HEK293 (cell line): ENCODE results near the gene SNUPN.

Experiments
- CTCF ChIA-PET: fragments of 350-600 bp; formaldehyde crosslinking; extraction: SDS; loops from one replicate; lab custom pipeline; 2021; ENCODE audit warnings: antibody characterized with exemption; lab: Yijun Ruan, JAX
- POLR2A ChIA-PET: fragments of 300-600 bp; formaldehyde crosslinking; extraction: SDS; loops from one replicate; lab custom pipeline; 2020; ENCODE audit warnings: antibody characterized with exemption, inconsistent platforms; lab: Yijun Ruan, JAX
- H3K27ac ChIP-seq: fragments of 200-500 bp; sonication (Bioruptor generic); 2 replicates; pipeline ENCODE4 v1.5.1; 2014; ENCODE audit warnings: low read depth, low read length, control low read depth, inconsistent platforms; ENCODE audit errors: extremely low read depth
- H3K36me3 ChIP-seq, 2 experiments: fragments of 200-500 bp in 1 of 2; sonication (Bioruptor generic) in 1 of 2; 1 replicate in 1 of 2; 2 replicates in 1 of 2; pipeline ENCODE4 v1.5.1; 2014 to 2017; ENCODE audit warnings: inconsistent platforms in 2 of 2, low read length in 2 of 2; ENCODE audit not compliant: control insufficient read depth in 2 of 2, insufficient read depth in 1 of 2
- H3K4me1 ChIP-seq: fragments of 200-500 bp; sonication (Bioruptor generic); 2 replicates; pipeline ENCODE4 v1.5.1; 2014; ENCODE audit warnings: mild to moderate bottlenecking, low read length, inconsistent platforms; ENCODE audit not compliant: control insufficient read depth, insufficient read depth
- H3K4me3 ChIP-seq: 2 replicates; pipeline ENCODE4 v1.5.1; 2011; ENCODE audit warnings: low read depth, mild to moderate bottlenecking, control low read depth, low read length, moderate library complexity
- H3K9me3 ChIP-seq: fragments of 200-500 bp; sonication (Bioruptor generic); 2 replicates; pipeline ENCODE4 v1.5.1; 2014; ENCODE audit warnings: low read depth, low read length, inconsistent platforms; ENCODE audit not compliant: control insufficient read depth, insufficient read depth
- BCL11A ChIP-seq: fragments of 450-650 bp; formaldehyde crosslinking; IDR thresholded peaks from 2 replicates; pipeline ENCODE4 v1.5.1; 2016; ENCODE audit warnings: low read depth, missing biosample characterization, missing genetic modification characterization
- IKZF3 ChIP-seq: fragments of 450-650 bp; IDR thresholded peaks from 2 replicates; pipeline ENCODE4 v1.5.0; 2018; ENCODE audit warnings: missing biosample characterization, mild to moderate bottlenecking, missing genetic modification characterization, moderate library complexity
- KLF16 ChIP-seq: fragments of 450-650 bp; formaldehyde crosslinking; IDR thresholded peaks from 2 replicates; pipeline ENCODE4 v1.5.1; 2017; ENCODE audit warnings: missing biosample characterization, missing genetic modification characterization
- SALL2 ChIP-seq: fragments of 450-650 bp; formaldehyde crosslinking; IDR thresholded peaks from 2 replicates; pipeline ENCODE4 v1.5.0; 2017; ENCODE audit warnings: missing biosample characterization, mild to moderate bottlenecking, missing genetic modification characterization, borderline replicate concordance
- SETDB1 ChIP-seq: IDR thresholded peaks from one replicate; pipeline ENCODE4 v1.6.1; 2017; ENCODE audit warnings: mild to moderate bottlenecking, low read length, moderate library complexity, mixed read lengths; ENCODE audit not compliant: insufficient read length
- ZBTB21 ChIP-seq: fragments of 450-650 bp; formaldehyde crosslinking; IDR thresholded peaks from 2 replicates; pipeline ENCODE4 v1.5.1; 2017; ENCODE audit warnings: missing biosample characterization, missing genetic modification characterization
- ZBTB48 ChIP-seq: fragments of 450-650 bp; formaldehyde crosslinking; IDR thresholded peaks from 2 replicates; pipeline ENCODE4 v1.5.1; 2016; ENCODE audit warnings: missing biosample characterization, missing genetic modification characterization
- ZEB2 ChIP-seq: fragments of 450-650 bp; formaldehyde crosslinking; IDR thresholded peaks from 2 replicates; pipeline ENCODE4 v1.5.1; 2016; ENCODE audit warnings: missing biosample characterization, missing genetic modification characterization
- ZNF174 ChIP-seq: fragments of 450-650 bp; formaldehyde crosslinking; IDR thresholded peaks from 2 replicates; pipeline ENCODE4 v1.5.0; 2017; ENCODE audit warnings: missing biosample characterization, mild to moderate bottlenecking, missing genetic modification characterization
- ZNF391 ChIP-seq: fragments of 450-650 bp; formaldehyde crosslinking; IDR thresholded peaks from 2 replicates; pipeline ENCODE4 v1.5.1; 2016; ENCODE audit warnings: low read depth, missing biosample characterization, missing genetic modification characterization, borderline replicate concordance
- ZNF416 ChIP-seq: fragments of 450-650 bp; formaldehyde crosslinking; IDR thresholded peaks from 2 replicates; pipeline ENCODE4 v1.5.1; 2016; ENCODE audit warnings: missing biosample characterization, missing genetic modification characterization
- ZNF473 ChIP-seq: fragments of 450-650 bp; formaldehyde crosslinking; IDR thresholded peaks from 2 replicates; pipeline ENCODE4 v1.5.1; 2017; ENCODE audit warnings: missing biosample characterization, missing genetic modification characterization
- ZNF600 ChIP-seq: fragments of 450-650 bp; formaldehyde crosslinking; IDR thresholded peaks from 2 replicates; pipeline ENCODE4 v1.5.1; 2016; ENCODE audit warnings: missing biosample characterization, missing genetic modification characterization
- ZNF624 ChIP-seq: fragments of 450-650 bp; formaldehyde crosslinking; IDR thresholded peaks from 2 replicates; pipeline ENCODE4 v1.5.1; 2017; ENCODE audit warnings: missing biosample characterization, missing genetic modification characterization
- ZNF843 ChIP-seq: fragments of 450-650 bp; formaldehyde crosslinking; IDR thresholded peaks from 2 replicates; pipeline ENCODE4 v1.5.1; 2016; ENCODE audit warnings: missing biosample characterization, missing genetic modification characterization
- TF ChIP-seq, protein P1 (sequence below): fragments of 450-650 bp; formaldehyde crosslinking; IDR thresholded peaks from 2 replicates; pipeline ENCODE4 v1.5.1; 2017; ENCODE audit warnings: missing biosample characterization, mild to moderate bottlenecking, missing genetic modification characterization, moderate library complexity
- TF ChIP-seq, protein P2 (sequence below): fragments of 450-650 bp; formaldehyde crosslinking; IDR thresholded peaks from 2 replicates; pipeline ENCODE4 v1.5.1; 2016; ENCODE audit warnings: missing biosample characterization, missing genetic modification characterization
- TF ChIP-seq, protein P3 (sequence below): sonication (generic); formaldehyde crosslinking; IDR thresholded peaks from 2 replicates; pipeline ENCODE4 v1.8.1; 2022; ENCODE audit warnings: mild to moderate bottlenecking, moderate library complexity, missing genetic modification reagents
- TF ChIP-seq, protein P4 (sequence below): fragments of 450-650 bp; formaldehyde crosslinking; IDR thresholded peaks from 2 replicates; pipeline ENCODE4 v1.5.1; 2016; ENCODE audit warnings: missing biosample characterization, missing genetic modification characterization
- TF ChIP-seq, protein P5 (sequence below): fragments of 450-650 bp; formaldehyde crosslinking; optimal IDR thresholded peaks from 2 replicates; pipeline ENCODE3; 2016; ENCODE audit warnings: missing biosample characterization, mild to moderate bottlenecking, missing genetic modification characterization

The SNUPN gene

DNA sequence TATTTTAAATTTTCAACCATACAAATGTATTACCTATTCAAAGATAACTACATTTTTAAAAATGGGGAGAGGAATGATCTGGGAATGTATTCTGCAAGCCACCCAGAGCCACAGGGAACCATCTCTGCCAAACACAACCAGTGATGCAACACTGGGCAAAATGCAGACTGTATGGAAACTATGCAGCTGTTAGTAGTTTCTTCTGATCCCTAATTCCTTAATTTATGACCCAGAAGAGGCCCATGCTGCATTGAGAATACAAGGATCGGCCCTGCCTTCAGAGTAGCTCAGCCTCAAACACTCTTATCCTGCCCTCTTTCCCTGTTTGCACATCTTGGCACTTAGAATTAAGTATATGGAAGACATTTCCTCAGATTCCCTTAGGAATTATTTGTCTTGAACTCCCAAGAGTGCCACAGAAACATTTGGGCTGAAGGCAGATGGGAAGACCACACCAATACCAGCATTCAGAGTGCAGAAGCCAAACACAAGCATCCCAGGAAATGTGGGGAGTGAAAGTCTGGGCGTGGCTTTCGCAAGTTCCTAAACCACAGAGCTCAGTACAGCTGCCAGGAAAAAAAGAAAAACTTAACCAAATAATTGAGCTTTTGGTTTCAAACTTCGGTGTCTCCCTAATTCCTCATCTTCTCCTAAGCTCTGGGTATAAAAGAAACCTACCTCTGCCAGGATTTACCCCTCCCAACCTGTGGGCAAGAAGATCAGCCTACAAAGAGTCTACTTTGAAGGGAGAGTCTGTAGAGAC lies 5.3 kb downstream of the SNUPN start:
- ChIA-PET CTCF (interaction anchor here (0.6 to 1.8 kb wide), 4 partner anchors 9 to 416 kb away, joined by 3 to 7 read pairs (median 4); no protein-coding TSS in a partner anchor), POLR2A (interaction anchor here (0.6 to 0.7 kb wide), 2 partner anchors 20 to 252 kb away, joined by 3 read pairs; partner anchors contain the start of gene IMP3)
- Histone ChIP-seq H3K4me1 (no peaks in the 10 kb centered on the region; the same call in 1 of the 2 replicates), H3K36me3 (peaks cover 42 to 49% of the 10 kb centered on the region in 2 experiments), H3K4me3 (no peak overlapping the region), H3K27ac (no peak overlapping the region)
- TF ChIP-seq ZBTB48 (tag by site-specific recombination) = 0 out of 2 replicates have a peak, but pooled peaks have one; percentile 28
- 0 out of 2 replicates have a peak, but pooled peaks have one; percentile 3 for TF ChIP-seq IKZF3 (tag by site-specific recombination)
- TF ChIP-seq ZNF473 = no peak
- TF ChIP-seq, all 188 proteins: peak for 2
- H3K9me3 ChIP-seq = no peaks in the 10 kb centered on the region

DNA sequence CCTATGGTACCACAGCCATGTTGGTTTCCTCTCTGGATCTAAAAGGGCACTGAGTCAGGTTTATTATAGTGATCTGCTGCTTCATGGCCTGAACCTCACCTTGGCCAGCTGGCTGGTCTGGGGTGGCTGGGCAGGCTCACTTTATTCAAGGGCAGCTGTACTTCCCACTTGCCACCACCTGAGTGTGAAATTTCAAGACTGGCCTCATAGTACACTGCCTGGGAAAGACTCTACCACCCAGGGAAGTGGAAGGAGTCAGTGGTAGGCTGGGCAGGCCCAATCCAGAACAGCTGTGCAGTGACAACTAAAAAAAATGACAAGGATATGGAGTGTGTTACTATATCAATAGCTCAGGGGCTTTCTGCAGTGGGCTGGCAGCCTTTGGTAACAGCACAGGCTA lies 8.8 kb downstream of the SNUPN start:
- no peak for TF ChIP-seq SETDB1
- TF ChIP-seq ZNF600 (tag by site-specific recombination) = peak; percentile 28; the same call in 1 of the 2 replicates
- Histone ChIP-seq H3K36me3 (peaks cover 73 to 76% of the 10 kb centered on the region in 2 experiments), H3K4me3 (no peak overlapping the region), H3K9me3 (no peaks in the 10 kb centered on the region), H3K27ac (no peak overlapping the region), H3K4me1 (no peaks in the 10 kb centered on the region)
- POLR2A ChIA-PET = interaction anchor here (1.1 kb wide), 1 partner anchor 9 kb away, joined by 3 read pairs; the partner anchor contains the start of gene SNUPN
- CTCF ChIA-PET = interaction anchor here (1.4 kb wide), 1 partner anchor 11 kb away, joined by 3 read pairs; no protein-coding TSS in a partner anchor

DNA sequence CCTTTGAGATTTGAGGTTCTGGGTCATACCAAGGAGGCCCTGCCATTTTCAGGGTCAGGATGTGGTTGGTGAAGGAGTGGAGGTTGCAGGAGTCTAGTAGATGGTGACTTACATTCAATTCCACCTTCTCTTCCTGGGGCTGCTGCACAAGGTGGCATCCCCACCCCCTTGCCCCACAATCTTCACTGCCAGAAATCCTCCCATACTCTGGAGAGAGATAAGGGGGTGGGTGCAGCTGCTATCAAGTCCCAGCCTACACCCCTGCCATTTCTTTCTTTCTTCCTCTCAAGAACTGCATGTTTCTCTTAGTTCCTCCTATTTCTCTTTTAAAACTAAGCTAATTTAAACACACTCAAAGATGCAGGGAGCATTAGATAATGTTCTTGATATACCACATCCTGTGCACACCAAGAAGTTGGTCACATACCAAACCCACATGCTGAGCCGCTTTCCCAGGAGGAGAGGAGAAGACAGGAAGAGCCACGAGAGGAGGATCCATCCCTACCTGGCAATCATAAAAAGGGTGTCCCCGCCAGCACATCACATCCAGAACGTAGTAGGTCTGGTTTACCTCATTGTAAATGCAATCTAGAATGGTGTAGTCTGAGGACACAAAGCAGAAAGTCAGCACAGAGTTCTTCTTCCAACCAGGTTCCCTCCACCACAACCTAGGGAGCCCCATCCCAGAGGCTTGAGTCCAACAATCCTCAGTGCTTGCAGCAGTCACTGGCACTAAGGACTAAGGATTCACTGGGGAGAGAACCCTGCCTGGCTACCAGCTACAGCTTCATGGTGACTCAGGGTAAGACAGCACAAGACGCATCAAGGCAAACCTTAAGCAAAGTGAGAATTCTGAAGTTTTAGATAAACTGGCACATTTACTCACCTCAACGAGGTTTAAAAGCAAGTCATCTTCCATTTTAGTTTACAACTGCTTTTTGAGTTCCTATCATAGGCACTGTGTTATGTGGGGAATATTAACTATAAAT lies 18.5 kb downstream of the SNUPN start:
- no peaks in the 10 kb centered on the region for H3K9me3 ChIP-seq
- ChIA-PET CTCF (interaction anchor here (0.7 to 1.1 kb wide), 4 partner anchors 9 to 31 kb away, joined by 3 to 5 read pairs (median 4); partner anchors contain the start of gene PTPN9), POLR2A (no interaction called here)
- H3K36me3 ChIP-seq = peaks cover 51 to 63% of the 10 kb centered on the region in 2 experiments
- H3K27ac ChIP-seq = no peak overlapping the region
- no peak overlapping the region for H3K4me3 ChIP-seq
- no peaks in the 10 kb centered on the region for H3K4me1 ChIP-seq
- TF ChIP-seq BCL11A (tag by site-specific recombination) = no peak
- no peak for TF ChIP-seq ZNF843 (tag by site-specific recombination)
- no peak for TF ChIP-seq SETDB1
- no peak for TF ChIP-seq ZNF624 (tag by site-specific recombination)
- no peak for TF ChIP-seq ZNF174 (tag by site-specific recombination)
- TF ChIP-seq, protein P1, sequence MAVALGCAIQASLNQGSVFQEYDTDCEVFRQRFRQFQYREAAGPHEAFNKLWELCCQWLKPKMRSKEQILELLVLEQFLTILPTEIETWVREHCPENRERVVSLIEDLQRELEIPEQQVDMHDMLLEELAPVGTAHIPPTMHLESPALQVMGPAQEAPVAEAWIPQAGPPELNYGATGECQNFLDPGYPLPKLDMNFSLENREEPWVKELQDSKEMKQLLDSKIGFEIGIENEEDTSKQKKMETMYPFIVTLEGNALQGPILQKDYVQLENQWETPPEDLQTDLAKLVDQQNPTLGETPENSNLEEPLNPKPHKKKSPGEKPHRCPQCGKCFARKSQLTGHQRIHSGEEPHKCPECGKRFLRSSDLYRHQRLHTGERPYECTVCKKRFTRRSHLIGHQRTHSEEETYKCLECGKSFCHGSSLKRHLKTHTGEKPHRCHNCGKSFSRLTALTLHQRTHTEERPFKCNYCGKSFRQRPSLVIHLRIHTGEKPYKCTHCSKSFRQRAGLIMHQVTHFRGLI (tag by site-specific recombination) = no peak
- TF ChIP-seq, protein P2, sequence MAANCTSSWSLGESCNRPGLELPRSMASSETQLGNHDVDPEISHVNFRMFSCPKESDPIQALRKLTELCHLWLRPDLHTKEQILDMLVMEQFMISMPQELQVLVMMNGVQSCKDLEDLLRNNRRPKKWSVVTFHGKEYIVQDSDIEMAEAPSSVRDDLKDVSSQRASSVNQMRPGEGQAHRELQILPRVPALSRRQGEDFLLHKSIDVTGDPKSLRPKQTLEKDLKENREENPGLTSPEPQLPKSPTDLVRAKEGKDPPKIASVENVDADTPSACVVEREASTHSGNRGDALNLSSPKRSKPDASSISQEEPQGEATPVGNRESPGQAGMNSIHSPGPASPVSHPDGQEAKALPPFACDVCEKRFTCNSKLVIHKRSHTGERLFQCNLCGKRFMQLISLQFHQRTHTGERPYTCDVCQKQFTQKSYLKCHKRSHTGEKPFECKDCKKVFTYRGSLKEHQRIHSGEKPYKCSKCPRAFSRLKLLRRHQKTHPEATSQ (tag by site-specific recombination) = no peak
- TF ChIP-seq, protein P3, sequence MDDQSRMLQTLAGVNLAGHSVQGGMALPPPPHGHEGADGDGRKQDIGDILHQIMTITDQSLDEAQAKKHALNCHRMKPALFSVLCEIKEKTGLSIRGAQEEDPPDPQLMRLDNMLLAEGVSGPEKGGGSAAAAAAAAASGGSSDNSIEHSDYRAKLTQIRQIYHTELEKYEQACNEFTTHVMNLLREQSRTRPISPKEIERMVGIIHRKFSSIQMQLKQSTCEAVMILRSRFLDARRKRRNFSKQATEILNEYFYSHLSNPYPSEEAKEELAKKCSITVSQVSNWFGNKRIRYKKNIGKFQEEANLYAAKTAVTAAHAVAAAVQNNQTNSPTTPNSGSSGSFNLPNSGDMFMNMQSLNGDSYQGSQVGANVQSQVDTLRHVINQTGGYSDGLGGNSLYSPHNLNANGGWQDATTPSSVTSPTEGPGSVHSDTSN (CRISPR knock-in tag) = no peak
- TF ChIP-seq ZEB2 = no peak
- TF ChIP-seq, protein P4, sequence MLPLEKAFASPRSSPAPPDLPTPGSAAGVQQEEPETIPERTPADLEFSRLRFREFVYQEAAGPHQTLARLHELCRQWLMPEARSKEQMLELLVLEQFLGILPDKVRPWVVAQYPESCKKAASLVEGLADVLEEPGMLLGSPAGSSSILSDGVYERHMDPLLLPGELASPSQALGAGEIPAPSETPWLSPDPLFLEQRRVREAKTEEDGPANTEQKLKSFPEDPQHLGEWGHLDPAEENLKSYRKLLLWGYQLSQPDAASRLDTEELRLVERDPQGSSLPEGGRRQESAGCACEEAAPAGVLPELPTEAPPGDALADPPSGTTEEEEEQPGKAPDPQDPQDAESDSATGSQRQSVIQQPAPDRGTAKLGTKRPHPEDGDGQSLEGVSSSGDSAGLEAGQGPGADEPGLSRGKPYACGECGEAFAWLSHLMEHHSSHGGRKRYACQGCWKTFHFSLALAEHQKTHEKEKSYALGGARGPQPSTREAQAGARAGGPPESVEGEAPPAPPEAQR (tag by site-specific recombination) = no peak
- no peak for TF ChIP-seq ZNF391 (tag by site-specific recombination)
- TF ChIP-seq ZNF416 (tag by site-specific recombination) = no peak
- TF ChIP-seq ZBTB21 (tag by site-specific recombination) = no peak
- no peak for TF ChIP-seq SALL2 (tag by site-specific recombination)
- TF ChIP-seq, protein P5, sequence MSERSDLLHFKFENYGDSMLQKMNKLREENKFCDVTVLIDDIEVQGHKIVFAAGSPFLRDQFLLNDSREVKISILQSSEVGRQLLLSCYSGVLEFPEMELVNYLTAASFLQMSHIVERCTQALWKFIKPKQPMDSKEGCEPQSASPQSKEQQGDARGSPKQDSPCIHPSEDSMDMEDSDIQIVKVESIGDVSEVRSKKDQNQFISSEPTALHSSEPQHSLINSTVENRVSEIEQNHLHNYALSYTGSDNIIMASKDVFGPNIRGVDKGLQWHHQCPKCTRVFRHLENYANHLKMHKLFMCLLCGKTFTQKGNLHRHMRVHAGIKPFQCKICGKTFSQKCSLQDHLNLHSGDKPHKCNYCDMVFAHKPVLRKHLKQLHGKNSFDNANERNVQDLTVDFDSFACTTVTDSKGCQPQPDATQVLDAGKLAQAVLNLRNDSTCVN (tag by site-specific recombination) = no peak
- no peak for TF ChIP-seq KLF16 (tag by site-specific recombination)
